Muscle of leg (tissue), 11 donors: ENCODE data around the gene SPIRE1. TPM values are rescaled to one million over a fixed set of nuclear protein-coding genes. Genes with fewer than 3 reads are reported as not detected.

Experiments
- DNase-seq: peaks from one replicate; pipeline ENCODE4 v3.0.0; 2013
- H3K27ac ChIP-seq: one replicate; pipeline ENCODE4 v1.5.1; 2013; ENCODE audit warnings: mild to moderate bottlenecking, low read length, control low read depth
- H3K27me3 ChIP-seq: one replicate; pipeline ENCODE4 v1.6.1; 2013; ENCODE audit warnings: low read length; ENCODE audit not compliant: control insufficient read depth, insufficient read depth
- H3K36me3 ChIP-seq: one replicate; pipeline ENCODE4 v1.6.1; 2013; ENCODE audit warnings: low read length; ENCODE audit not compliant: control insufficient read depth, insufficient read depth
- H3K4me1 ChIP-seq: one replicate; pipeline ENCODE4 v1.6.1; 2013; ENCODE audit warnings: low read length; ENCODE audit not compliant: control insufficient read depth, insufficient read depth
- H3K4me3 ChIP-seq: one replicate; pipeline ENCODE4 v1.5.1; 2013; ENCODE audit warnings: low read length, control low read depth
- H3K9me3 ChIP-seq: replicated peaks from 2 replicates; pipeline ENCODE4 v1.6.1; 2013; ENCODE audit warnings: low read depth, low read length; ENCODE audit not compliant: control insufficient read depth
- WGBS: methylation state at CpG from one replicate; pipeline ENCODE4 v1.1.5; 2013; ENCODE audit warnings: missing lambda C conversion rate; ENCODE audit not compliant: insufficient coverage; 5-methylcytosine and 5-hydroxymethylcytosine counted together
- polyA plus RNA-seq, 8 donors: library from polyadenylated mRNA; unstranded; fragments of 120-200 nt; gene quantifications; one replicate each; pipeline versions ENCODE4 v1.2.1 to v1.2.3, GENCODE V29; 2013; ENCODE audit warnings: inconsistent platforms in 1 of 8, low replicate concordance in 1 of 8; ENCODE audit not compliant: insufficient read length in 8 of 8, insufficient read depth in 1 of 8
- total RNA-seq: library from RNA; stranded (reverse); fragments of 120-200 nt; gene quantifications from one replicate; pipeline ENCODE4 v1.2.4, GENCODE V29; 2013

The SPIRE1 gene
- total and polyA plus RNA-seq, 9 donors = 10.3 to 13.9 (median 12.0) TPM

DNA sequence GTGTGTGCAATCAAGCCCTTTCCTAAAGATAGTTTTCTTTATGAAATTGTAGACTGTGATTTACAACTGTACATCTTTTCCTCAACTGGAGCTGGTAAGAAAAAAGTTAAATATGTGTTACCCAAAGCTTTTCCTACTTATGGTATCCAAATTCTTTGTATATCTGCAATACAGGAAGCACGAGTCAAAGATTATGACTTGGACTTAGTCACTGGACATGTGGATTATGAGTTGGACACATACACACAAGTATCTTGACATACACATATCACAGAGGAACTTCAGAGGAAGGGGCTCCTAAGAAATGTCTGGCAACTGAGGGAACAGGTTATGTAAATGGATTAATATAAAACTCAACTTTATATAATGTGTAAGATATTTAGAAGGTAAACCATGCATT lies 215.0 kb downstream of the SPIRE1 start:
- peaks cover 7% of the 10 kb centered on the region for H3K36me3 ChIP-seq
- no CpG with 5 or more reads among the region's 1 CpG for WGBS
- H3K4me1 ChIP-seq = peaks cover 3% of the 10 kb centered on the region
- DNase-seq = no peak
- no peak overlapping the region for H3K4me3 ChIP-seq
- no peaks in the 10 kb centered on the region for H3K27me3 ChIP-seq
- no peak overlapping the region for H3K27ac ChIP-seq
- H3K9me3 ChIP-seq = peaks cover 12% of the 10 kb centered on the region

- H3K4me1 ChIP-seq = peaks cover 3% of the 10 kb centered on the region
- no peaks in the 10 kb centered on the region for H3K27me3 ChIP-seq
- no peak for DNase-seq
- H3K27ac ChIP-seq = no peak overlapping the region
- H3K4me3 ChIP-seq = no peak overlapping the region
- peaks cover 4% of the 10 kb centered on the region for H3K36me3 ChIP-seq
- 80% methylated on average over 7 of the region's 12 CpGs for WGBS
- H3K9me3 ChIP-seq = peaks cover 12% of the 10 kb centered on the region
These were observed 216.4 kb downstream of the SPIRE1 start for GRCh38 chr18:12441475-12442034.

GRCh38 chr18:12438257-12438656 lies 219.7 kb downstream of the SPIRE1 start:
- Histone ChIP-seq H3K9me3 (no peaks in the 10 kb centered on the region), H3K4me3 (no peak overlapping the region), H3K4me1 (peaks cover 3% of the 10 kb centered on the region), H3K27me3 (no peaks in the 10 kb centered on the region), H3K27ac (no peak overlapping the region), H3K36me3 (peaks cover 13% of the 10 kb centered on the region)
- no peak for DNase-seq
- 78% methylated on average over 9 of the region's 10 CpGs for WGBS

DNA sequence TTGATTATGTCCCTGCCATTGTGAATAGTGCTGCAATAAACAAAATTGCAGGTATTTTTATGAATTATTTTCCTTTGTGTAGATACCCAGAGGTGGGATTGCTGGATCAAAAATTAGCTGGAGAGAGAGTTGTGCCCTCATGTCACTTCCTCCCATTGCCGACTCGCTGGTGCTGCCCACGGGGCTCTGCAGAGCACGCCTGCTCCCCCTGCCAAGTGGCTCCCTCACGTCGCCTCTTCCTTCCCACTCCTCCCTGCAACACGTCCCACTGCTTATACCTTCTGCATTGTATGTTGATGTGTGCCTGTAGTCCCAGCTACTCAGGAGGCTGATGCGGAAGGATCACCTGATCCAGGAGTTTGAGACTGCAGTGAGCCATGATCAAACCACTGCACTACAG lies 222.0 kb downstream of the SPIRE1 start:
- H3K9me3 ChIP-seq = no peaks in the 10 kb centered on the region
- no peak overlapping the region for H3K27ac ChIP-seq
- H3K4me1 ChIP-seq = no peaks in the 10 kb centered on the region
- H3K4me3 ChIP-seq = no peak overlapping the region
- 100% methylated on average over 1 of the region's 8 CpGs for WGBS
- H3K27me3 ChIP-seq = no peaks in the 10 kb centered on the region
- DNase-seq = no peak
- peaks cover 28% of the 10 kb centered on the region for H3K36me3 ChIP-seq

GRCh38 chr18:12434541-12434929 lies 223.4 kb downstream of the SPIRE1 start:
- DNase-seq = no peak
- H3K4me3 ChIP-seq = no peak overlapping the region
- WGBS = 96% methylated on average over 13 of the region's 14 CpGs
- no peaks in the 10 kb centered on the region for H3K4me1 ChIP-seq
- peaks cover 34% of the 10 kb centered on the region for H3K36me3 ChIP-seq
- no peaks in the 10 kb centered on the region for H3K9me3 ChIP-seq
- no peak overlapping the region for H3K27ac ChIP-seq
- no peaks in the 10 kb centered on the region for H3K27me3 ChIP-seq

- H3K4me1 ChIP-seq = no peaks in the 10 kb centered on the region
- H3K27ac ChIP-seq = no peak overlapping the region
- H3K9me3 ChIP-seq = no peaks in the 10 kb centered on the region
- WGBS = 95% methylated on average over 46 of the region's 51 CpGs
- DNase-seq = no peak
- no peaks in the 10 kb centered on the region for H3K27me3 ChIP-seq
- peaks cover 40% of the 10 kb centered on the region for H3K36me3 ChIP-seq
- H3K4me3 ChIP-seq = no peak overlapping the region
These were observed 223.9 kb downstream of the SPIRE1 start for GRCh38 chr18:12433829-12434540.

GRCh38 chr18:12432881-12433280 lies 225.0 kb downstream of the SPIRE1 start:
- H3K4me3 ChIP-seq = no peak overlapping the region
- H3K36me3 ChIP-seq = peaks cover 46% of the 10 kb centered on the region
- no peaks in the 10 kb centered on the region for H3K27me3 ChIP-seq
- DNase-seq = no peak
- no peaks in the 10 kb centered on the region for H3K4me1 ChIP-seq
- no peak overlapping the region for H3K27ac ChIP-seq
- peaks cover 2% of the 10 kb centered on the region for H3K9me3 ChIP-seq
- WGBS = 96% methylated on average over 24 of the region's 31 CpGs

GRCh38 chr18:12432196-12432595 lies 225.7 kb downstream of the SPIRE1 start:
- Histone ChIP-seq H3K9me3 (peaks cover 6% of the 10 kb centered on the region), H3K4me1 (no peaks in the 10 kb centered on the region), H3K36me3 (peaks cover 52% of the 10 kb centered on the region), H3K27ac (no peak overlapping the region), H3K27me3 (no peaks in the 10 kb centered on the region), H3K4me3 (no peak overlapping the region)
- WGBS = 95% methylated on average over 22 of the region's 22 CpGs
- DNase-seq = no peak

DNA sequence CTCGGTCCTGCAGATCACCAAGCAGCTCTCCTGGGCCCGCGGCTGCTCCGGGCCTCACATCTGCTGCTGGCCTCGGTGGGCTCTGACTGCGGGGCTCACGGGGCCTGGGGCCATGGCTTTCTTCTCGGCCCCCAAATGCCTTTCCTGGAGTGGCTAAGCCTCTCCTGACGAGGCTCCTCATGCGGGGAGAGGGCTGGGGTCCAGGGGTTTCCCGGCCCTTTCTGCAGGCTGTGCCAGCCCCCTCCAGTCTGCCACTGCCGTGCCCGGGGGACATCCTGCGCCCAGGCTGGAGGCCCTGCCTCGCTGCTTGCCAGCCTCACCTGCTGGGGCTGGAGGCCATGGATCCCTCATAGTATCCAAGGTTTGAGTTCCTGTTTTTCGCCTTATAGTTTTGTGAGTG lies 226.3 kb downstream of the SPIRE1 start:
- Histone ChIP-seq H3K27ac (no peak overlapping the region), H3K27me3 (no peaks in the 10 kb centered on the region), H3K36me3 (peaks cover 58% of the 10 kb centered on the region), H3K4me3 (no peak overlapping the region), H3K4me1 (no peaks in the 10 kb centered on the region), H3K9me3 (peaks cover 10% of the 10 kb centered on the region)
- DNase-seq = no peak
- 97% methylated on average over 8 of the region's 16 CpGs for WGBS

DNA sequence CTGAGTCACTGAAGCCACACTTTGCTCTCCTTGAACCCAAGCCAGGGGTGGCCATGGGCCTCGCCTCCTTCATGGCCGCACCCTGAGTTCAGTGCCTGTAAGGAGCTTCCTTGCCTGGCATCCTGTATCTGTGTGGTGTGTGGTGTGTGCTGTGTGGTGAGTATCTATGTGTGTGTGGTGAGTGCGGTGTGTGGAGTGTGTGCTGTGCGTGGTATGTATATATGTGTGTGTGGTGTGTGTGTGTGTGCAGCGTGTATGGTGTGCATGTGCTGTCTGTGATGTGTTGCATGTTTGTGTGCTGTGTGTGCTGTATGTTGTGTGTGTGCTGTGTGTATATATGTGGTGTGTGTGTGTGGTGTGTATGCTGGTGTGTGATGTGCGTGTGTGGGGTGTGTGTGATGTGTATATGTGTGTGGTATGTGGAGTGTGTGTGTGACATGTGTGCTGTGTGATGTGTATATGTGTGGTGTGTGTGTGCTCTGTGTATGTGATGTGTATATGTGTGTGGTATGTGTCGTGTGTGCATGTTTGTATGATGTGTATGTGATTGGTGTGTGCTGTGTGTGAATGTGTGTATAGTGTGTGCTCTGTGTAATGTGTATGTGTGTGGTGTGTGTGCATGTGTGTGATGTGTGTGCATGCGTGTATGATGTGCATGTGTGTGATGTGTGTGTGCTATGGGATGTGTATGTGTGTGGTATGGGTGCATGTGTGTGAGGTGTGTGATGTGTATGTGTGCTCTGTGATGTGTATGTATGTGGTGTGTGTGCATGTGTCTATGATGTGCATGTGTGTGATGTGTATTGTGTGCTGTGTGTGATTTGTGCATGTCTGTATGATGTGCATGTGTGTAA lies 227.5 kb downstream of the SPIRE1 start:
- H3K4me3 ChIP-seq = no peak overlapping the region
- H3K27me3 ChIP-seq = no peaks in the 10 kb centered on the region
- 82% methylated on average over 8 of the region's 8 CpGs for WGBS
- peaks cover 60% of the 10 kb centered on the region for H3K36me3 ChIP-seq
- DNase-seq = no peak
- no peaks in the 10 kb centered on the region for H3K4me1 ChIP-seq
- H3K9me3 ChIP-seq = peaks cover 11% of the 10 kb centered on the region
- H3K27ac ChIP-seq = no peak overlapping the region
